ENCODE measurements around the gene SLC25A23. TPM values are rescaled to one million over a fixed set of nuclear protein-coding genes. Genes with fewer than 3 reads are reported as not detected.
"Not testable (repeated sequence)": the region's sequence is repeated elsewhere in the genome, so short reads cannot be mapped to it uniquely, and the experiment has no call there.

SLC25A23 gene
- 14.7 TPM for total RNA-seq

DNA sequence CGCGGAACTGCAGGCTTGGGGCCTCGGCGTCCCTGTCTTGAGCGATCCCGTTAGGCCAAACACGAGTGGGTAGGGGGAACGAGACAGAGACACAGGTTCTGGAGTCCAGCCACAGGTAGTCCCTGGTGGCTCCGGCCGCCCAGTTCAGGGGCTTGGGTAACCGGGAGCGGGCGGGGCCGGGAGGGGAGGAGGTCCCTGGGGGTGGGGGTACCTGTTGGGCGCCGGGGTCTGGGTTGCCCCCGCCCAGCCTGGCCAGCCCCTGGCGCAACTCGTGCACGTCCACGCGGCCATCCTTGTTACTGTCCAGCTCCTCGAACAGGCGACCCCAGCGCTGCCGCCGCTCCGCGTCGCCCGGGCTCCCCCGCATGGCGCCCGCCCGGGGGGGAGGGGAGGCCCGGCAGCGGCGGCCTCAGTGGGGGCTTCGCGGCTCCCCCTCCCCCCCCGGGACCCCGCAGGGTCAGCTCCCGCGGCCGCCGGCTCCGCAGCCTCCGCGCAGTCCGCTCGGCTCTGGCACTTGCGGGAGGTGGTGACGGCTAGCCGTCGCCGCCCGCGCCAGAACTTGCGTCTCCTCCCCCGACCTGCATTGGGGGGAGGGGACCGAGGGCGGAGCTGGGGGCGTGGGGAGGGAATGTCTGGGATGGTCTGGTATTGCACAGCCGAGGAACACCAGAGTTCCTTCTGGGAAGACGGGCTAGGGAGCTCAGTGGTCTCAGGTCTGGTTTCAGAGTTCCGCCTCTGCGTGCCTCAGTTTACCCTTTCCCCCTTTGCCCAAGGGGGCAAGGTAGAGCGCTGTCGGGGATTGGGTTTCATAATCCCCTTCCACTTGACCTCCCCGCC is at the start of gene SLC25A23:
SLC25A23 (minus strand) TSS at position 531 of the 837 bp plus-strand sequence; CDS start at position 367, 164 bp downstream.
- no peak for FAIRE-seq
- peak; percentile 88 to 90 for DNase-seq (ENCODE audit: low spot score in 2 of 2)

- DNase-seq (ENCODE audit: low spot score in 2 of 2); FAIRE-seq: not testable (repeated sequence)
Observed at GRCh38 chr19:6508028-6508771, 48.6 kb upstream of the SLC25A23 start.

DNA sequence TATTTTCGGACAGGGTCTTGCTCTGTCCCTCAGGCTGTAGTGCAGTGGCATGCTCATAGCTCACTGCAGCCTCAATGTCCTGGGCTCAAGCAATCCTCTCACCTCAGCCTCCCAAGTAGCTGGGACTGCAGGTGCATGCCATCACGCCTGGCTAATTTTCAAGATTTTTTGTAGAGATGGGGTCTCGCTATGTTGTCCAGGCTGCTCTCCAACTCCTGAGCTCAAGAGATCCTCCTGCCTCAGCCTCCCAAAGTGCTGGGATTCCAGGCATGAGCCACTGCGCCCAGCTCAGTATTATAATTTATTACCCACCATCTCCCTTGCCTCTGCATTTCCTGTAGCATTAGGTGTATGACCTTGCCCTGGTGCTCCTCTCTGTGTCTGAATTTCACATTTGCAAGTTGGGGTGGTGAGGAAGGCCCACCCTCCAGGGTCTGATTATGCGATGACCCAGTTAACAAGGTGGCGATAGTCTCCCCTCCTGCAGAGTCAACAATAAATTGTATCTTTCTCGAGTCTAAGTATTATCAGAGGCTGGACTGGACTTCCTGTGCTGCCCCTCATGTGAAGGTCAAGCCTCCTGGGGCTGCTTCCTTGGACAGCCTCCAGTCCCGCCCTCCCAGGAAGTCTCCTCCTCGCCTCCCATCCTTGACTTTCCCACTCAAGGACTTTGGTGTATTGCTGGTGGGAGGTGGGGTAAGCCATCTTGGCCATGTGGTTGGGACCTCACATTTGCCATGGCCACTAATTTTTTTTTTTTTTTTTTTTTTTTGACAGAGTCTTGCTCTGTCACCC is 44.0 kb upstream of the SLC25A23 start:
- DNase-seq (ENCODE audit: low spot score in 2 of 2) (no peak), FAIRE-seq (no peak)

- DNase-seq (ENCODE audit: low spot score in 2 of 2): peak; percentile 89 to 95
- FAIRE-seq: no peak
Observed at GRCh38 chr19:6501740-6502648, 42.4 kb upstream of the SLC25A23 start, which contains the start of gene TUBB4A. TSS of gene TUBB4A (minus strand) at chr19:6502309. CDS start at chr19:6502212, 97 bp downstream.

DNA sequence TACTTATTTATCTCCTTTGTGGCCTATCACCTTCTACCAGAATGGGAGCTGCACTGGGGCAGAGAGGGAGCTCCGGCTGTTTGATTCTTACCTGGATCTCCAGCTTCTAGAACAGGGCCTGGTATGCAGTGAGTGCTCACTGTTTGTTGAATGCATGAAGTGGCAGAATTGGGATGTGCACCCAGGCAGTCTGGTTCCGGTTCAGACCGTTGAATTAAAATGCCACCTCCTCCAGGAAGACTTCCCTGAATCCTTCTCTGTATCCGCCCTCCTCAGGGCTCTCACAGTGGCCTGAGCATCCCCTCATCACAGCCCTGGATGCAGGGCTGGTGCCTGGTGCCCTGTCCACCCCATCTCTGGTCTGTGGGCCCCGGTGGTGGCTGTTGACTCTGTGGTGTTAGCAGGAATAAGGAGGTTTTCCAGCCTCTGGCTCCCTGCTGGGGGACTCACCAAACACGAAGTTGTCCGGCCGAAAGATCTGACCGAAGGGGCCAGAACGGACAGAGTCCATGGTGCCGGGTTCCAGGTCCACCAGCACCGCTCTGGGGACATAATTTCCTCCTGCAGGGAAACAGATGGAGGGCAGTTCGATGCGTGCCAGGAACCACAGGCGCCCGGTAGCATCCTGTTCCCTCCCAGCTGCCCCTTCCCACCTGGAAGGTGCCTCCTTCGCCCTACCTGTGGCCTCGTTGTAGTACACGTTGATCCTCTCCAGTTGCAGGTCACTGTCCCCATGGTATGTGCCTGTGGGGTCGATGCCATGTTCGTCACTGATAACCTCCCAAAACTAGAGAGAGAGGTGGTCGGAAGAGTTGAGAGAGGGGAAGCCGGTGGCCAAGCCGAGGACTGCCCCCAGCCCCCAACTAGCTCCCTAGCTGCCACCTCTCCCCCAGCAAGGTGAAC is 41.5 kb upstream of the SLC25A23 start:
- FAIRE-seq (no peak), DNase-seq (ENCODE audit: low spot score in 2 of 2) (no peak)

- DNase-seq (ENCODE audit: low spot score in 2 of 2): no peak
- no peak for FAIRE-seq
Observed at GRCh38 chr19:6499052-6499790, 39.6 kb upstream of the SLC25A23 start.

GRCh38 chr19:6498294-6499036 is 38.9 kb upstream of the SLC25A23 start:
- DNase-seq (ENCODE audit: low spot score in 2 of 2): no peak
- no peak for FAIRE-seq

DNA sequence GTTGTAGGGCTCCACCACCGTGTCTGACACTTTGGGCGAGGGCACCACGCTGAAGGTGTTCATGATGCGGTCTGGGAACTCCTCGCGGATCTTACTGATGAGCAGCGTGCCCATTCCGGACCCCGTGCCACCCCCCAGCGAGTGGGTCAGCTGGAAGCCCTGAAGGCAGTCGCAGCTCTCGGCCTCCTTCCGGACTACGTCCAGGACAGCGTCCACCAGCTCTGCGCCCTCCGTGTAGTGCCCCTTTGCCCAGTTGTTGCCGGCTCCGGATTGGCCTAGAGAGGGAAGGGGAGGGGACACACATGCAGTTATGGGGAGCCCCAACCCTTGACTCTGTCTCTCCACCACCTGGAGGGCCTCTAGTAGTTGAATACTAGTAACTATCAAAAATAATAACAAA is 36.4 kb upstream of the SLC25A23 start:
- DNase-seq (ENCODE audit: low spot score in 2 of 2): no peak
- FAIRE-seq: no peak

GRCh38 chr19:6494438-6495036 is 34.9 kb upstream of the SLC25A23 start:
- DNase-seq (ENCODE audit: low spot score in 2 of 2): no peak
- FAIRE-seq: no peak

DNA sequence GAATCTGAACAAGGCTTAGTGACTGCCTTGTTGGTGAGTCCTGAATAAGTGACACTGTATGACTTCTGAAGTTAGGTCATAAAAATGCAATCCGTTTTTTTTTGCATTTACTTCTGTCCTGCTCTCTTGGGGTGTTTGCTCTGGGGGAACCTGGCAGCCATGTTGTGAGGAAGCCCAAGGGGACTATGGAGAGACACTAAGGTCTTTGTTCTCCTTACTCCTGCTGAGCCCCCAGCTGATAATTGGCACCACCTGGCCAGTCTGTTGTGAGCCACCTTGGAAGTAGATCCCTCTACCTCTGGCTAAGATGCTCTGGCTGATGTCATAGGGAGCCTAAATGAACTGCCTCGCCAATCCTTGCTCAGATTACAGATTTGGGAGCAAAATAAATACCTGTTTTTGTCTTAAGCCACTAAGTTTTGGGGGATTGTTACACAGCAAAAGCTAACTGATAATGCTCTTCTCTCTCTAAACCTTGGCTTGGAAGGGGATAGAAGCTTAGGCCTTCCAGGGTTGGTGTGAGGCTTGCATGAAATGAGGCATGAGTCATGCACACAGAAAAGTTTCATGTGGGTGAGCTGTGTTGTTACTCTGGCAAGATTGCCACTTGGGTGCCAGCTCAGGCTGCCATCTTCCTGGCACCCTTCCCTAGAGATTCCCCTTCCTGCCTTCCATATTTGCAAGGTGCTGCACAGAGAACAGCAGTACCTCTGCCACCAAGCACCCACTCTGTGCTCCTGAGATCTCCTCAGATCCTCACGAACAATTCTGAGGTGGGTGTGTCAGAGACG is 32.4 kb upstream of the SLC25A23 start:
- no peak for FAIRE-seq

DNA sequence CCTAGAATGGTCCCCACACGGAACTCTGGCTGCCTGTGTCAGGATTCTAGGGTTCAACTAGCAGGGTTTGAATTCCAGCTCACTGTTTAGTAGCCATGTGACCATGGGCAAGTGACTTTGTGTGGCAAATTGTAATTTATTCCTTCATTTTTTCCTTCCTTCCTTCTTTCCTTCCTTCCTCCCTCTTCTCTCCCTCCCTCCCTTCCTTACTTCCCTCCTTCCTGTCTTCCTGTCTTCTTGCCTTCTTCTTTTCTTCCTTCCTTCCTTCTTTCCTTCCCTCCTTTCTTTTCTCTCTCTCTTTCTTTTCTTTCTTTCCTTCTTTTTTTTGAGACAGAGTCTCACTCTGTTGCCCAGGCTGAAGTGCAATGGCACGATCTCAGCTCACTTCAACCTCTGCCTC is 30.5 kb upstream of the SLC25A23 start:
- no peak for DNase-seq (ENCODE audit: low spot score in 2 of 2)

More for the DNA sequence above, 32.4 kb upstream of the SLC25A23 start:
- DNase-seq (ENCODE audit: low spot score in 2 of 2): no peak

DNA sequence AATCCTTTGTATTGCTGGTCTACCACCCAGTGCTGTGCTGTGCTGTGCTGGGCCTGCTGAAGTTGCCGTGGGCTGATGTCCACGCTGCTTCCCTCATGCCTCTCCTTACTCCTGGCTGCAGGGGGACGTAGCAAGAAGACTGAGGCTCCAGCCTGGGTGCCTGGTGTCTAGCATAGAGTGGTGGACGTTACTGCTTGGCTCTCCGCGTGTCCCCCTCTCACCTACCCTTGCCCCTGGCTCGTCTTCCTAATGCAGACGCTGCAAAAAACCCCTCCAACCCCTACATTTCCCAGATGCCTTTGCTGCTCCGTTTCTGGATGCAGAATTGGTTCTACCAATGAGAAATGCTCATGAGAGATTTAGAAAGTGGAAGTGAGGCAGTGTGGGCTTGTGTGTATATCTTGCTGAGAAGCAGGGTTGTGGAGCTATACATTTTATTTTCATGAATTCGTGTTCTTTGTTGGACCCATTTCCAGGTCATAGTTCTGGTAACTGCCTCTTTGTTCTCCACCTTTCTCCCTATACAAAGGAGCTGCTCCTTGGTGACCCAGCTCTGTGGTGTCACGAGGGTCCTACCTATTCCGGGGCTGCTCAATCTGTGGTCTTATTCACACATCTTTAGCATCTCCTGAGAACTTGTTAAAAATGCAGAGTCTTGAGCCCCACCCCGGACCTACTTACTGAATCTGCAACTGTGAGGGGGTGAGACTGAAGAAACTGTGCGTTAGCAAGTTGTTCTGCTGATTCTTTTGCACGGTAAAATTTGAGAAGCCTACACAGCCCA is 29.9 kb upstream of the SLC25A23 start:
- no peak for DNase-seq (ENCODE audit: low spot score in 2 of 2)
- no peak for FAIRE-seq

More for the DNA sequence above, 30.5 kb upstream of the SLC25A23 start:
- FAIRE-seq: no peak

DNA sequence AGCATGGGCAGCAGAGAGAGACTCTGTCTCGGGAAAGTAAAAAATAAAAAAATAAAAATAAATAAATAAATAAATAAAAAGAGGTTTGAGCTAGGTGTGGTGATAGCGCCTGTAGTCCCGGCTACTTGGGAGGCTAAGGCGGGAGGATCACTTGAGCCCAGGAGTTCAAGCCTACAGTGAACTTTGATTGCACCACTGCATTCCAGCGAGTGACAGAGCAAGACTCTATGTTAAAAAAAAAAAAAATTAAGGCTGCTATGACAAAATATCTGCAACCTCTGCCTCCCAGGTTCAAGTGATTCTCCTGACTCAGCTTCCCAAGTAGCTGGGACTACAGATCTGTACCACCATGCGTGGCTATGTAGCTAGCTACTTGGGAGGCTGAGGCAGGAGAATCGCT is 25.2 kb upstream of the SLC25A23 start:
- DNase-seq (ENCODE audit: low spot score in 2 of 2): no peak
- no peak for FAIRE-seq

DNA sequence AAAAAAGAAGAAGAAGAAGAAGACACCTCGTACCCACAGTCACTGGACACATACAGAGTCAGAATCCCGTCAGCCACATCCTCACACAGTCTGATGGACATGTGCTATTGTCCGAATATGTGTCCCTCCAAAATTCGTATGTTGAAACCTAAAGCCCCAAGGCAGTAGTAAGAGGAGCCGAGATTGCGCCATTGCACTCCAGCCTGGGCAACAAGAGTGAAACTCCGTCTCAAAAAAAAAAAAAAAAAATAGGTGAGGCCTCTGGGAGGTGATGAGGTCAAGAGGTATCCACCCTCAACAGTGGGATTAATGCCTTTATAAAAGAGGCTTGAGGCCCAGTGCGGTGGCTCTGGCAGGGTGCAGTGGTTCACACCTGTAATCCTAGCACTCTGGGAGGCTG is 24.6 kb upstream of the SLC25A23 start:
- FAIRE-seq: no peak
- no peak for DNase-seq (ENCODE audit: low spot score in 2 of 2)

DNA sequence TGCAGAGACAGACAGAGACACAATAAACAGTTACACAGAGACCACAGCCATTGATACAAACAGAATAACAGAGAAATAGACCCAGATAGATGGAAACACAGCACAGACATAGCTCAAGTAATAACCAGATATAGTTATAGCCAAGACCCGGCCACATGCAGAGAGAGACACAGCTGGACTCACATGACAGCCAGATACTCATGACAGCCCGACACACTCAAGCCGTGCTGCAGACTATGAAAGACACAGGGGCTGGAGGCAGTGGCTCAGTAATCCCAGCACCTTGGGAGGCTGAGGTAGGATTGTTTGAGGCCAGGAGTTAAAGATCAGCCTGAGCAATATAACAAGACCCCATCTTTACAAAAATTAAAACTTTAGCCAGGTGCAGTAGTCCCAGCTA is 23.6 kb upstream of the SLC25A23 start:
- FAIRE-seq: no peak
- DNase-seq (ENCODE audit: low spot score in 2 of 2): no peak
